ENCODE data around the gene PBX1. TPM values are rescaled to one million over a fixed set of nuclear protein-coding genes. Genes with fewer than 3 reads are reported as not detected.

The PBX1 gene
- total and polyA plus RNA-seq, 2 experiments from 2014 or later: 40.0 to 104 TPM

- TF ChIP-seq ETS1 (IDR thresholded peaks at IDR 0.05) (no peak), CREB1 (CRISPR knock-in tag; IDR thresholded peaks at IDR 0.05; ENCODE audit: low read depth) (no peak)
Observed at GRCh38 chr1:164746632-164747031, 187.6 kb downstream of the PBX1 start (continued).

- H3F3A ChIP-seq (replicated peaks; ENCODE audit: low read depth): no peaks in the 10 kb centered on the region
- no peak overlapping the region for H3K4me3 Mint-ChIP-seq
- TF ChIP-seq CREB1 (CRISPR knock-in tag; IDR thresholded peaks at IDR 0.05; ENCODE audit: low read depth): no peak
- TF ChIP-seq JUNB (IDR thresholded peaks at IDR 0.05; ENCODE audit: unreplicated experiment): no peak
- TF ChIP-seq ETS1 (IDR thresholded peaks at IDR 0.05): no peak
- no peak for TF ChIP-seq STAT1 (IDR thresholded peaks at IDR 0.05; ENCODE audit: unreplicated experiment)
- TF ChIP-seq ZNF462 (CRISPR knock-in tag; IDR thresholded peaks at IDR 0.05): no peak
- no peak for TF ChIP-seq EZH2 (IDR thresholded peaks at IDR 0.05; ENCODE audit: low read depth, unreplicated experiment)
- TF ChIP-seq POLR2AphosphoS5 (IDR thresholded peaks at IDR 0.05; ENCODE audit: low read depth): no peak
- peaks cover 37% of the 10 kb centered on the region for H4K20me1 ChIP-seq (replicated peaks; ENCODE audit: insufficient read depth)
- no peaks in the 10 kb centered on the region for H3K27me3 ChIP-seq (ENCODE audit: insufficient read depth)
- ATAC-seq: no peak
- no peaks in the 10 kb centered on the region for H3K27me3 Mint-ChIP-seq (ENCODE audit: insufficient read depth, low read depth, poor library complexity)
- peaks cover 5% of the 10 kb centered on the region; the same call in 1 of the 2 replicates for H3K4me1 ChIP-seq (ENCODE audit: insufficient read depth)
- no peak overlapping the region for H3K4me2 ChIP-seq
- no peak overlapping the region for H2AFZ ChIP-seq
- no peaks in the 10 kb centered on the region for H3K36me3 ChIP-seq (ENCODE audit: insufficient read depth)
- no peak overlapping the region for H3K4me3 ChIP-seq
- H3K27ac Mint-ChIP-seq: no peak overlapping the region
- no peaks in the 10 kb centered on the region for H3K9me2 ChIP-seq (ENCODE audit: insufficient read depth)
- H3K4me1 Mint-ChIP-seq: peaks cover 22% of the 10 kb centered on the region
- no peaks in the 10 kb centered on the region for H3K36me3 Mint-ChIP-seq (ENCODE audit: low read depth)
- H3K27ac ChIP-seq (ENCODE audit: low read depth): no peak overlapping the region
- H3K9me3 Mint-ChIP-seq: no peaks in the 10 kb centered on the region
- peaks cover 68% of the 10 kb centered on the region for H3K79me2 ChIP-seq (replicated peaks; ENCODE audit: insufficient read depth)
- DNase-seq (ENCODE audit: low spot score): no peak
Observed at GRCh38 chr1:164748253-164748899, 189.4 kb downstream of the PBX1 start.

All from GM23338 (cell line).